HEK293 (cell line): ENCODE data around the gene GOLGA2.

Experiments
- CTCF ChIA-PET: fragments of 350-600 bp; formaldehyde crosslinking; extraction: SDS; loops from one replicate; lab custom pipeline; 2021; ENCODE audit warnings: antibody characterized with exemption; lab: Yijun Ruan, JAX
- POLR2A ChIA-PET: fragments of 300-600 bp; formaldehyde crosslinking; extraction: SDS; loops from one replicate; lab custom pipeline; 2020; ENCODE audit warnings: antibody characterized with exemption, inconsistent platforms; lab: Yijun Ruan, JAX
- H3K27ac ChIP-seq: fragments of 200-500 bp; sonication (Bioruptor generic); 2 replicates; pipeline ENCODE4 v1.5.1; 2014; ENCODE audit warnings: low read depth, low read length, control low read depth, inconsistent platforms; ENCODE audit errors: extremely low read depth
- H3K36me3 ChIP-seq, 2 experiments: fragments of 200-500 bp in 1 of 2; sonication (Bioruptor generic) in 1 of 2; 1 replicate in 1 of 2; 2 replicates in 1 of 2; pipeline ENCODE4 v1.5.1; 2014 to 2017; ENCODE audit warnings: inconsistent platforms in 2 of 2, low read length in 2 of 2; ENCODE audit not compliant: control insufficient read depth in 2 of 2, insufficient read depth in 1 of 2
- H3K4me1 ChIP-seq: fragments of 200-500 bp; sonication (Bioruptor generic); 2 replicates; pipeline ENCODE4 v1.5.1; 2014; ENCODE audit warnings: mild to moderate bottlenecking, low read length, inconsistent platforms; ENCODE audit not compliant: control insufficient read depth, insufficient read depth
- H3K4me3 ChIP-seq: 2 replicates; pipeline ENCODE4 v1.5.1; 2011; ENCODE audit warnings: low read depth, mild to moderate bottlenecking, control low read depth, low read length, moderate library complexity
- H3K9me3 ChIP-seq: fragments of 200-500 bp; sonication (Bioruptor generic); 2 replicates; pipeline ENCODE4 v1.5.1; 2014; ENCODE audit warnings: low read depth, low read length, inconsistent platforms; ENCODE audit not compliant: control insufficient read depth, insufficient read depth
- EGR2 ChIP-seq: fragments of 450-650 bp; formaldehyde crosslinking; IDR thresholded peaks from 2 replicates; pipeline ENCODE4 v1.5.1; 2016; ENCODE audit warnings: low read depth, missing biosample characterization, missing genetic modification characterization
- KLF17 ChIP-seq: fragments of 450-650 bp; formaldehyde crosslinking; IDR thresholded peaks from 2 replicates; pipeline ENCODE4 v1.5.1; 2016; ENCODE audit warnings: missing biosample characterization, missing genetic modification characterization
- PATZ1 ChIP-seq: fragments of 450-650 bp; formaldehyde crosslinking; IDR thresholded peaks from 2 replicates; pipeline ENCODE4 v1.5.1; 2016; ENCODE audit warnings: missing biosample characterization, missing genetic modification characterization
- ZFHX2 ChIP-seq: fragments of 450-650 bp; formaldehyde crosslinking; conservative IDR thresholded peaks from 2 replicates; pipeline ENCODE4 v1.5.1; 2016; ENCODE audit warnings: missing biosample characterization, missing genetic modification characterization
- ZFP69B ChIP-seq: fragments of 450-650 bp; formaldehyde crosslinking; IDR thresholded peaks from 2 replicates; pipeline ENCODE4 v1.5.1; 2016; ENCODE audit warnings: missing biosample characterization, missing genetic modification characterization
- ZNF223 ChIP-seq: fragments of 450-650 bp; formaldehyde crosslinking; IDR thresholded peaks from 2 replicates; pipeline ENCODE4 v1.5.1; 2016; ENCODE audit warnings: missing biosample characterization, missing genetic modification characterization
- ZNF26 ChIP-seq: fragments of 450-650 bp; formaldehyde crosslinking; IDR thresholded peaks from 2 replicates; pipeline ENCODE4 v1.5.1; 2016; ENCODE audit warnings: missing biosample characterization, missing genetic modification characterization
- ZNF423 ChIP-seq: fragments of 450-650 bp; formaldehyde crosslinking; IDR thresholded peaks from 2 replicates; pipeline ENCODE4 v1.5.1; 2016; ENCODE audit warnings: missing biosample characterization, missing genetic modification characterization
- ZNF600 ChIP-seq: fragments of 450-650 bp; formaldehyde crosslinking; IDR thresholded peaks from 2 replicates; pipeline ENCODE4 v1.5.1; 2016; ENCODE audit warnings: missing biosample characterization, missing genetic modification characterization
- ZNF623 ChIP-seq: fragments of 450-650 bp; formaldehyde crosslinking; IDR thresholded peaks from 2 replicates; pipeline ENCODE4 v1.5.1; 2016; ENCODE audit warnings: missing biosample characterization, missing genetic modification characterization

The GOLGA2 gene

DNA sequence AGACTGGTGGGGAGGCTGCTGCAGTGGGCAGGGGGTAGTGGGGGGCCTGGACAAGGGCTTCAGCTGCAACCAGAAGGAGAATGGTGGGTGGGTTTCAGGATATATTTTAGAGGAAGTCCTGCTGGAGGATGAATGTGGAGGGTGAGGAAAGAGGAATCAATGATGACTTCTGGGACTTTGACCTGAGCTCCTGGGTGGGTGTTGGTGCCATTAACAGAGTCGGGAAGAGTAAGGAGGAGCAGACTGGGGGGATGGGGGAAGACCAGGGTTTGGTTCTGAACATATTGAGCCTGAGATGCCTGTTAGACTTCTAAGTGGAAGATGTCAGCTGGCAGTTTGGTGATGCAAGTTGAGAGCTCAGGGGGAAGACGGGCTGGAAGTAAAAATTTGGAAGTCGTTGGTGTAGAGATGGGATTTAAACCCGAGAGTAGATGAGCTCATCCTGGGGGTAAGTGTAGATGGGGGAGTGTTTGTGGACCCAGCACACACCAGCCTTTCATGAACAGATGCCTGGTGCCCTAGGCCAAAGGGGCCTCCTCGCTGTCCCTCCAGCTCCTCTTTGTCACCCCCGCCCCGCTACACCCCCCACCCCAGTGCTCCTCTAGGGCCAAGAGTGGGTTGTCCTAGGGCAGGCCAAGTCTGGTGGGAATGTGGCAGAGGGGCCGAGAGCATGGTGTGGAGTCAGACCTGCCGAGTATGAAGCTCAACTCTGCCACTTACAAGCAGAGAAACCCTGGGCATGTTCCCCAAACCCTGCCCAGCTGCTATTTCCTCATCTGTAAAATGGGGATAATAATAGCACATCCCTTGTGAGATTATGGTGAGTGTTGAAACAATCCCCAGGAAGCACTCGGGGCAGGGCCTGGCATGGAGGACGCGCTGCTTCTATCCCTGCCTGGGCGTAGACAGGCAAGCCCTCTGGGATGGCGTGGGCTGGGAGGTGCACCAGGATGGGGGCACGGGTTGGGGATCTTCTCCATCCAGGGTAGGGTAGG, 68.6 kb downstream of the GOLGA2 start:
- H3K4me3 ChIP-seq, result no peak overlapping the region
- no peak overlapping the region for H3K27ac ChIP-seq
- ChIA-PET POLR2A (interaction anchor here (1.1 kb wide), 1 partner anchor 47 kb away, joined by 3 read pairs; the partner anchor contains the start of gene BBLN), CTCF (interaction anchor here (0.6 to 2.2 kb wide), 7 partner anchors 13 to 493 kb away, joined by 3 to 9 read pairs (median 3); partner anchors contain the start of gene CIZ1)
- peak; percentile 26; the same call in 1 of the 2 replicates for TF ChIP-seq PATZ1
- no peak for TF ChIP-seq ZNF223 (tag by site-specific recombination)
- 0 out of 2 replicates have a peak, but pooled peaks have one; percentile 28 for TF ChIP-seq ZFHX2 (tag by site-specific recombination)
- no peak for TF ChIP-seq ZNF423 (tag by site-specific recombination)
- TF ChIP-seq EGR2 (tag by site-specific recombination), result peak; percentile 19; the same call in 1 of the 2 replicates
- TF ChIP-seq ZFP69B (tag by site-specific recombination), result 0 out of 2 replicates have a peak, but pooled peaks have one; percentile 26
- 0 out of 2 replicates have a peak, but pooled peaks have one; percentile 21 for TF ChIP-seq ZNF600 (tag by site-specific recombination)
- H3K9me3 ChIP-seq, result no peaks in the 10 kb centered on the region
- H3K4me1 ChIP-seq, result no peaks in the 10 kb centered on the region
- no peaks in the 10 kb centered on the region for H3K36me3 ChIP-seq

DNA sequence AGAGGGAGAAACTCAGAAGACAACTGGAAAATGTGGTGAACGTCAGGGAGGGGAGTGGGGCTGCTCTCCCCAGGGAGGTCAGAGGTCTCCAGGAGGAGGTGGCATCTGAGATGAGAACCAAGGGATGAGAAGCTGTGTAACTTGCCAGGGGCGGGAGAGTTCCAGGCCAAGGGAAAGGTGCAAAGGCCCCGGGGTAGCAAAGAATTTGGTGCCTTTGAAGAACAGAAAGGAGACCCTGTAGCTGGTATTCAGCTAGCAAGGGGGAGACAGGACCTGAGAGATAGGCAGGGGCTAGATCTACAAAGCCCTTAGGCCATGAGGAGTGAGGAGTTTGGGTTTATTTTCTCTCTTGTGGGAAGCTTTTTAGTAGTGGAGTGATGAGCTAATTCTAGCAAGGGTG, 69.3 kb downstream of the GOLGA2 start:
- Histone ChIP-seq H3K36me3 (no peaks in the 10 kb centered on the region), H3K4me1 (no peaks in the 10 kb centered on the region), H3K4me3 (no peak overlapping the region), H3K27ac (no peak overlapping the region), H3K9me3 (no peaks in the 10 kb centered on the region)
- TF ChIP-seq ZNF623, result peak; percentile 91
- no peak for TF ChIP-seq ZNF26 (tag by site-specific recombination)
- TF ChIP-seq KLF17, result peak; percentile 37; the same call in 1 of the 2 replicates
- POLR2A ChIA-PET, result interaction anchor here (1.1 kb wide), 1 partner anchor 46 kb away, joined by 3 read pairs; the partner anchor contains the start of gene BBLN
- CTCF ChIA-PET, result interaction anchor here (0.7 to 2.2 kb wide), 5 partner anchors 14 to 78 kb away, joined by 3 to 9 read pairs (median 4); partner anchors contain the start of gene CIZ1
